IgD-negative memory B cell (primary cell): ENCODE results near the gene SCAI. TPM values are rescaled to one million over a fixed set of nuclear protein-coding genes. Genes with fewer than 3 reads are reported as not detected.
A peak's percentile ranks its signal among the peaks of the same experiment; 100 is the strongest.
"Not testable (repeated sequence)": the region's sequence is repeated elsewhere in the genome, so short reads cannot be mapped to it uniquely, and the experiment has no call there.

Experiments
- H3K27ac Mint-ChIP-seq, 3 donors: one replicate each; pipeline ENCODE4 v1.8.0; 2020 to 2022; ENCODE audit warnings: mild to moderate bottlenecking in 3 of 3, mixed read lengths in 3 of 3, moderate library complexity in 1 of 3
- H3K27me3 Mint-ChIP-seq: one replicate; pipeline ENCODE4 v1.8.0; 2021; ENCODE audit warnings: mixed read lengths
- H3K36me3 Mint-ChIP-seq: one replicate; pipeline ENCODE4 v1.8.0; 2020; ENCODE audit warnings: mild to moderate bottlenecking, mixed read lengths
- H3K4me1 Mint-ChIP-seq, 3 donors: one replicate each; pipeline ENCODE4 v1.8.0; 2020 to 2022; ENCODE audit warnings: mixed read lengths in 3 of 3, mild to moderate bottlenecking in 1 of 3
- H3K4me3 Mint-ChIP-seq, 4 donors: one replicate each; pipeline ENCODE4 v1.8.0; 2020 to 2022; ENCODE audit warnings: mild to moderate bottlenecking in 4 of 4, mixed read lengths in 4 of 4, moderate library complexity in 3 of 4
- H3K9me3 Mint-ChIP-seq, 3 donors: one replicate each; pipeline ENCODE4 v1.8.0; 2020 to 2021; ENCODE audit warnings: mixed read lengths in 3 of 3, mild to moderate bottlenecking in 1 of 3
- polyA plus RNA-seq: library from polyadenylated mRNA; unstranded; fragments of 300-500 nt; fragmentation: Illumina TruSeq; gene quantifications from one replicate; pipeline ENCODE4 v1.2.3, GENCODE V29; 2021

Gene SCAI
- polyA plus RNA-seq, 1 donor from 2014 or later: 4.9 TPM

DNA sequence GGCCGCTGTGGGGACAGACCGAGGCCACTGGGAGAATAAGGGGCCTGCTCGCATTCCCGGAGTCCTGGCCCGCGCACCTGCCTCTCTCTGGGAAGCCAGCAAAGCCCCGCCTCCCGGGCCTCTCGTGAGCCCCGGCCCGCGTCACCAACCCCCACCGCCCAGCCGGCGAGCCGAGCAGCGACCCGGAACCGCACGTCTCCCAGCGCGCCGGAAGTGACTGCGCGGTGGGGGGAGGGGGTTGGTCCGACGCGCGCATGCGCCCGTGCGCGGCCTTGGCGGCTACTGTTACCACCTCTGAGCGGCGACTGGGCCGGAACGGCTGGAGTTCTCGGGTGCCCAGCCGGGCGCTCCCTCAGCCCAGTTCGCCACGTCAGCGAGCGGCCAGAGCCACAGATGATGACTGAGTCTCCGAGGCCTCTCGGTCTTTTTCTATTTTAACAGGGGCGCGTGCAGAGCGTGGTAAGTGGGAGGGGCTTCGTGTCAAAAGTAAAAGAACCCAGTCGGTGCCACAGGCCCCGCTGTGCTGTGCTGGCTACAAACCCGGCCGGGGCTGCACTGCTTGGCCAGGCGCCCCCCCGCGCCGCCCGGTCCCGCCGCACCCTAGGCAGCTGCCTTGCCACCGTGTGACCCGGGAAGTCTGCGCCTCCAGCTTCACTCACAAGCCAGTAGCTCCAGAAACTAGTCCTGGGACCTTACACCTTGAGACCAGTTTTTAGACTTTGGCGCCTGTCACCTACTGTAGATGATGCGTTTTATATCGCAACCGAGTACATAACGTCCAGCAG, 202.2 kb downstream of the SCAI start, which contains the start of gene GOLGA1:
GOLGA1 (minus strand) TSS at position 190 of the 785 bp plus-strand sequence. CDS start 2,372 bp downstream, outside the sequence.
- H3K4me3 Mint-ChIP-seq: peak within 1 kb of the TSS; percentile 93 to 98 (median 96)
- H3K27ac Mint-ChIP-seq: peak within 1 kb of the TSS; percentile 95 to 99 (median 98)
- H3K9me3 Mint-ChIP-seq: no peaks in the 10 kb centered on the region
- H3K36me3 Mint-ChIP-seq: peaks cover 3% of the 10 kb centered on the region
- H3K4me1 Mint-ChIP-seq: peaks cover 15 to 26% (median 19%) of the 10 kb centered on the region in 3 donors
- no peaks in the 10 kb centered on the region for H3K27me3 Mint-ChIP-seq

DNA sequence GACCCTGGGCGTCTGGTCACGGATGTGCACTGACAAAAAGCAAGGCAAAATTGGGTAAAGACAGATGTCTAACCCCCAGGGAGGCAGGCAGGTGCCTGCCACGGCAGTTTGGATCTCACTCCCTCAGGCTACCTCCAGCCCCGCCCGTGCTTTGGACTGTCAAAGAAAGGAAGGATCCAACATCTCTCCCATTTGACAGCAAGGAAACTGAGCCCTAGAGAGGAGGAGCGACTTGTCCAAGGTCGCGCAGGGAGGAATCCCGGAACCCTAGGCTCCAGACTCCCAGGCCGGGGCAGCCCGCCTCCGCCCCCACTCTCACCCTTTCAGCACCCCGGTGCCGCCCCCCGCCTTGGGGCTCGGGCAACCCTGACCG, 202.8 kb downstream of the SCAI start:
- no peaks in the 10 kb centered on the region for H3K27me3 Mint-ChIP-seq
- no peaks in the 10 kb centered on the region for H3K9me3 Mint-ChIP-seq
- H3K27ac Mint-ChIP-seq: peak overlapping the region; percentile 95 to 99 (median 98)
- H3K4me3 Mint-ChIP-seq: peak overlapping the region; percentile 93 to 98 (median 96)
- H3K4me1 Mint-ChIP-seq: peaks cover 15 to 26% (median 19%) of the 10 kb centered on the region in 3 donors
- H3K36me3 Mint-ChIP-seq: peaks cover 3% of the 10 kb centered on the region

DNA sequence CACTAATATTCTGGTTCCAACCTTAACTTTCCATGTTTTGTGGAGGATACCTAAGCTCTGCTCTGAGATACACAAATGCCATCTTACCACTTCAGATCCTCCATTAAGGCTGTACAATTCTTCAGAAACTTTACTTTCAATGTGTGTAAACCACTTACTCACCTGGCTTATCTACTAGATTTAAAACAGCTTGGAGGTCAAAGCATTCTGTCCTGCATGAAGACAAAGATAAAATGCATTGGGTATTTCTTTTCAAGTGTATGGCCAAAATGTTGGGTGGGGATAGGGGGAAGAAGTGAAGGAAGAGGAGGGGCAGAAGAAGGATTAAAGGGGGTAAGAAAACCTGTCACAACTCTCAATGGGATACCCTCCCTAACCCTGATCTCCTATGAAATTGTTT, 203.4 kb downstream of the SCAI start:
- Mint-ChIP-seq H3K9me3 (no peaks in the 10 kb centered on the region), H3K4me3 (peak overlapping the region; percentile 93 to 98 (median 96)), H3K27me3 (no peaks in the 10 kb centered on the region), H3K27ac (peak overlapping the region; percentile 95 to 99 (median 98)), H3K4me1 (peaks cover 15 to 26% (median 20%) of the 10 kb centered on the region in 3 donors), H3K36me3 (peaks cover 3% of the 10 kb centered on the region)

DNA sequence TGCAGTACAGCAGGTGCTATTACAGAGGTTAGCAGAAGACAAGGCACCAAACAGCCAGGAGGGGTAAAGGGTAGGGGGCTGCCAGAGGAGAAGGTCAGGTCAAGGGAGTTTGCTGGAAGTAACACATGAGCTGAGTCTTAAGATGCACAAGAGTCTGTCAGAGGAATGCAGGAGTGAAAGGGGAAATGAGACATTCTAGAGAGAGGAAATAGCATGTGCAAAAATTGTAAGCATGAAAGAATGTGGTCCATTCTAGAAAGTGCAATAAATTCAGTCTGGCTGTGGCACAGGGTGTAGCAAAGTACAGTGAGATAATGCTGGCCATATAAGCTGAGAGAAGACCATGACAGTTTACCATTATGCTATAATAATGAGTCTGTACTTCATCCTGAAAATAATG, 209.0 kb downstream of the SCAI start:
- Mint-ChIP-seq H3K27me3 (no peaks in the 10 kb centered on the region), H3K36me3 (peaks cover 3% of the 10 kb centered on the region), H3K9me3 (no peaks in the 10 kb centered on the region), H3K4me3 (peak overlapping the region in 2 of 4 donors; percentile 40 to 67), H3K27ac (peak overlapping the region; percentile 4 to 50 (median 31)), H3K4me1 (peaks cover 16 to 21% (median 21%) of the 10 kb centered on the region in 3 donors)

DNA sequence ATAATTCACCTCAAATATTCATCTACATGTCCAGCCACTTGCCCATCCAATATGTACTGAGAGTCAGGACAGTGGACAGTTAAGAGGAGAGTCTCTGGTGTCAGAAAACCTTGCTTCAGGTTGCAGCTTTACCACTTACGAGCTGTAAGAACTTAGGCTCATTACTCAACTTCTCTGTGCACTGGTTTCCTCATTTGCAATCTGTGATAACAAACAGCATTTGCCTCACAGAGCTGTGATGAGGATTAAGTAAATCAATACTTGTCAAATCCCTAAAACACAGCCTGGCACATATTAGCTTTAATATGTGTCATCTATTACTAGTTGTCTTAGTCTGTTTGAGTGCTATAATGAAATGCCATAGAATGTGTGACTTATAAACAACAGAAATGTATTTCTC, 211.0 kb downstream of the SCAI start:
- Mint-ChIP-seq H3K4me3 (no peak overlapping the region), H3K27me3 (no peaks in the 10 kb centered on the region), H3K27ac (no peak overlapping the region), H3K4me1 (peaks cover 8 to 16% (median 12%) of the 10 kb centered on the region in 3 donors), H3K36me3 (peaks cover 2% of the 10 kb centered on the region), H3K9me3 (no peaks in the 10 kb centered on the region)

DNA sequence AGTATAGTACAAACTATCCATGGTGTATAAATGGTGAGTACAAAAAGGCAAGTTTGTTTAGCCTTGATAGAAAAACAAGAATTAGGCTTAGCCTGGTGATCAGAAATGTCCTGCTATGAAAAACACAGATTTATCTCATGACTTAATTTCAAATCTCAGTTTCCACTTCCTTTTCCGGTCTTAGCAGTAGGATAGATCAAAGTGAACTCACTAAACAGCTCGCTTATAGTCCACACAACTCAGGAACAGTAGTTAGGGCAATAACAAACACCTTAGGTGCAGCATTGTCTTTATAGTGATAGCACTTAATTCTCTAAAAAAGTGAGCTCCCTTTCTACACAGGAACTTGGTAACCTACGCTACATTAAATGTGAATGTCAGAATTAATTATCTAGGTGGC, 213.9 kb downstream of the SCAI start:
- peaks cover 2% of the 10 kb centered on the region for H3K36me3 Mint-ChIP-seq
- peak overlapping the region in 1 of 3 donors; percentile 78 for H3K27ac Mint-ChIP-seq
- no peaks in the 10 kb centered on the region for H3K9me3 Mint-ChIP-seq

DNA sequence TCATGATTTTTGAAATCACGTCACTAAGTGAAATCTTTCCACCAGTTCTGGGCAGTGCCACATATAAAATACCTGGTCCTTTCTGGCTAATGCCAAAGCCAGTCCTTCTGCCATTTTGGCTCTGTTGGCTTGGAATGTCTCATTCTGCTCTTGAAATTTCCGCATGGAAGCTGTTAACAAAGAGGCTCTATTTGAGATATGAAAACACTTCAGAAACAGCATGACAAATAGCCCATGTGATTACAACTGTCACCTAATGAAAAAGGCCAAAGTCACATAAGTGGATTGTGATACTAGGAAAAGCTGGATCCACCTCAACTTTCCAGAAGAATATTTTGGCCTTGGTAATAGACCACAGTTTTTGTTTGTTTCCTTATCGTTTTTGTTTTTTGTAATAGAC, 215.2 kb downstream of the SCAI start:
- Mint-ChIP-seq H3K9me3 (no peaks in the 10 kb centered on the region), H3K27ac (no peak overlapping the region), H3K36me3 (peaks cover 2% of the 10 kb centered on the region), H3K4me1 (no peaks in the 10 kb centered on the region), H3K27me3 (no peaks in the 10 kb centered on the region), H3K4me3 (no peak overlapping the region)

More for the DNA sequence above, 213.9 kb downstream of the SCAI start:
- no peak overlapping the region for H3K4me3 Mint-ChIP-seq
- peaks cover 6 to 11% (median 10%) of the 10 kb centered on the region in 3 donors for H3K4me1 Mint-ChIP-seq
- no peaks in the 10 kb centered on the region for H3K27me3 Mint-ChIP-seq

DNA sequence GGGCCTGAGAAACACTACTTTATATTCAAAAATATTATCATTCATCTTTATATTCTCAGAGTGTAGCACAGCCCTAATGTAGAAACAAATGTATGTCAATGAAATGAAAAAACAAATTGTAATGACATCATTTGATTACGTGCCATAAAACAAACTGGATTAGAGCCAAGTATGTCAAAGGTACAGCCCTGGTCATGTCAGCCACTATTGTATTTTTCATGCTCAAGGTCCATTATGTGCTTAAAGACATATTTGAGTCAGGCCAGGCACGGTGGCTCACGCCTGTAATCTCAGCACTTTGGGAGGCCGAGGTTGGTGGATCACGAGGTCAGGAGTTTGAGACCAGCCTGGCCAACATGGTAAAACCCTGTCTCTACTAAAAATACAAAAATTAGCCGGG, 222.9 kb downstream of the SCAI start:
- H3K4me1 Mint-ChIP-seq, H3K4me3 Mint-ChIP-seq, H3K9me3 Mint-ChIP-seq, H3K36me3 Mint-ChIP-seq, H3K27me3 Mint-ChIP-seq, H3K27ac Mint-ChIP-seq: not testable (repeated sequence)

DNA sequence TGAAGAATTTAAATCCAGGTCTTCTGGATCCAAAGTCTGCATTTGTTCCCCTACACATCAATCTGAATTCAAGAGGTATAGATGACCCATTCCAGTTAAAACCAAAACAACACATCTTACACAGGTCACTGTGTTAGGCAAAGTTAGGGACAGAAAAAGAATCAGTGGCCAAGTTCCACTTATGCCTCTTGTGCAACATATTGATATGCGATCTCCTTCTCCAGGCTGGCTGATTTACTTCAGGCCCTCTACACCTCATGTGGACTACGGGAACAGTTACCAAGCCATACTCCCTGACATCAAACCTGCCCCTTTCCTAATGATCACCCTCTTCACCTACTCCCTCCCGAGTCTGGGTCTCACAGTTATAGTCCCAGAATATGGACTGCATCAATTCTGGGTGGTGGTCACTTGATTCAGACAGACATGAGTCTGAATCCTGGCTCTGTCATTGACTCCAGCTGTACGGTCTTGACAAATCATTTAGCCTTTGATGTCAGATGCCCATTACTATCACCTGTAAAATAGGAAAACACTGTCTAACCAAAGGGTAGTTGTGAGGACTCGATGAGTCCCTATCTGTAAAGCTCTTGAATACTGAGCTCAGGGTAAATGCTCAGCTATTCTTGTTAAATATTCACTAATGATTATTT, 228.4 kb downstream of the SCAI start:
- no peaks in the 10 kb centered on the region for H3K27me3 Mint-ChIP-seq
- H3K9me3 Mint-ChIP-seq: no peaks in the 10 kb centered on the region
- peaks cover 0 to 5% (median 0%) of the 10 kb centered on the region in 3 donors for H3K4me1 Mint-ChIP-seq
- H3K4me3 Mint-ChIP-seq: no peak overlapping the region
- peak overlapping the region in 1 of 3 donors; percentile 12 for H3K27ac Mint-ChIP-seq
- H3K36me3 Mint-ChIP-seq: peaks cover 13% of the 10 kb centered on the region

DNA sequence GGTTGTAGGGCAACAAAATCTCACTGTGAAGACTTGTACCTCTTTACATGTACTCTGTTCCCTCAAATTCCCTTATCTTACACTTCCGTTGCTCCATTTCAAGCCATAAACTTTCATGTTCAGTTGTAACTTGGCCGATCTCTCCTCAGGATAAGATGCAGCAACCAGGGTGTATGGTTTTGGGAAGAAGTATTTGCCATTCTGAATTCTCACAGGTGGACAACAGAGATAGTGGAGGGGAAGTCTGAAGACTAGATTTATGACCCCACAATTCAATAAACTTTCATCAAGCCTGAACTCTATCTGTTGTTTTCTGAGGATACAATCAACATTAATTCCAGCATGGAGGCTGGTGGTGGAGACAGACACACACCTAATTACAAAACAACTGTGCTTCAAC, 229.9 kb downstream of the SCAI start:
- no peaks in the 10 kb centered on the region for H3K27me3 Mint-ChIP-seq
- H3K4me1 Mint-ChIP-seq: peaks cover 0 to 5% (median 0%) of the 10 kb centered on the region in 3 donors
- no peak overlapping the region for H3K4me3 Mint-ChIP-seq
- no peaks in the 10 kb centered on the region for H3K9me3 Mint-ChIP-seq
- H3K27ac Mint-ChIP-seq: peak overlapping the region in 2 of 3 donors; percentile 65 to 84
- peaks cover 15% of the 10 kb centered on the region for H3K36me3 Mint-ChIP-seq

DNA sequence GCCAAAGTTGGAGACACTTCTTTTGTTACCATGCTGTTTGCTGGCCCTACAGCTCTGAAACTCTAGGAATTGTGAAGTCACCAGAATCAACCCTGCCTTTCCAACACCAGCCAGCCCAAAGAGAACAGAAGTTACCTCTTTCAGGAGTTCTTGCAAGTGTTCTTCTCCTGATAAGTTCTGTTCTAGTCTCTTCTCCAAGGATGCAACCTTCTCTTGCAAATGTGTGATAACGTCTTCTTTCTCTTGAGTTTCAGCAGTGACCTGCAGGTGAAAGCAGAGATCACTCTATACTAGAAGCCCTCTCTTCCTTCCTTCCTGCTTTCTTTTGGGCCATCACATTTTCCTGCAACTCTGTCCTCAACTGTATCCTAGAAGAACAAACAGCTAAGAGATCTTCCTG, 231.6 kb downstream of the SCAI start:
- Mint-ChIP-seq H3K27ac (peak overlapping the region in 1 of 3 donors; percentile 54), H3K27me3 (no peaks in the 10 kb centered on the region), H3K36me3 (peaks cover 15% of the 10 kb centered on the region), H3K9me3 (no peaks in the 10 kb centered on the region), H3K4me3 (no peak overlapping the region), H3K4me1 (peaks cover 0 to 5% (median 0%) of the 10 kb centered on the region in 3 donors)

DNA sequence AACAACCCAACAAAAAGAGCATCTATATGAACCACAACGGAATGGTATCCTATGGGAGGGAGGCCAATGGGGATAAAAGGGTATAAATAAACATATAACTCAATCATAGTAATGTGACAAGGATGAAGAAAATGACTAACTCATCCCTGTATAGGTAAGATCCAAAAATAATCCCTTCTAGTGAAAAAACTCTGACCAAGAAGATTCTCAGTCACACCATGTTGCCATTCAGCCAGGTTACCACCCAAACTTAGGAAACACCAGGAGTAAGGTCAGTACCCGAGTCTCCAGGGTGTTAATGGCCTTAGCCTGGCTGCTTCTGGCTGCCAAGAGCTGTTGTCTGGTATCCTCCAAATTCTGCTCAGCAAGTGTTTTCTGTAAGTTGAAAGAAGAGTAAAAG, 235.2 kb downstream of the SCAI start:
- no peak overlapping the region for H3K4me3 Mint-ChIP-seq
- H3K9me3 Mint-ChIP-seq: no peaks in the 10 kb centered on the region
- peaks cover 0 to 2% (median 0%) of the 10 kb centered on the region in 3 donors for H3K4me1 Mint-ChIP-seq
- no peak overlapping the region for H3K27ac Mint-ChIP-seq
- H3K36me3 Mint-ChIP-seq: peaks cover 13% of the 10 kb centered on the region
- H3K27me3 Mint-ChIP-seq: no peaks in the 10 kb centered on the region

DNA sequence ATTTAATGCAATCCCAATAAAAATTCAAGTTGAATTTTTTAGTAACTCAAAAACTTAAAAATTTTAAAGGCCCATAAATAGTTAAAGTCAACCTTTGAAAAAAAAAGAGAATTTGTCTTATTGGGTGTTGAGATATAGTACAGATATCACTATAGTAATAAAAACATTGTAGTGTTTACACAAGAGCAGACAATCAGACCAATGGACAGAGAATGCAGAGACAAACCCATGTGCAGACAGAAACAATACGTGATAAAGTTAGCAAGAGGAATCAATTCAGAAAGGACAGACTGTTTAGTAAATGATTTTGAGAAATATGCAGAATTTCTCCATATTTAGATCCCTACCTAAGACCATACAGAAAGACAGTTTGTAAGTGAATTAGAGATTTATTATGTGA, 236.4 kb downstream of the SCAI start:
- Mint-ChIP-seq H3K4me1 (peaks cover 0 to 1% (median 0%) of the 10 kb centered on the region in 3 donors), H3K27me3 (no peaks in the 10 kb centered on the region), H3K36me3 (peaks cover 9% of the 10 kb centered on the region), H3K27ac (no peak overlapping the region), H3K9me3 (no peaks in the 10 kb centered on the region), H3K4me3 (no peak overlapping the region)

DNA sequence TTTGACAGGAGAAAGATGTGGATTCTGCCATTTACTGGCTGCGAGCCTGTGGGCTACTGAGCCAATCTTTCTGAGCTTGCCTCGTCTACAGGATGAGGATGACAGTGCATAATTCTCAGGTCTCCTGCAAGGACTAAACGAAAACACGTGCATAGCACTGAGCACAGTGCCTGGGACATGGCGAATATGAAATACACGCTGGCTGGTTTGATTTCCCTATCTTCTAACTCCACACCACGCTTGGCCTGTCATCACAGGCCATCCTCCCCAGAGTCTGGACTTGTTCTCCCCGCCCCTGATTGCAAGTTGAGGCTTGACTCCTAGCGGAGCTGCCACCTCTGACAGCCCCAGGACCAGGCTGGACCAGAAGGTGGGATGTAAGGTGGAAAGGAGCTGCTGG, 243.5 kb downstream of the SCAI start:
- Mint-ChIP-seq H3K27me3 (no peaks in the 10 kb centered on the region), H3K4me1 (no peaks in the 10 kb centered on the region), H3K36me3 (peaks cover 7% of the 10 kb centered on the region), H3K4me3 (no peak overlapping the region), H3K9me3 (no peaks in the 10 kb centered on the region), H3K27ac (no peak overlapping the region)

DNA sequence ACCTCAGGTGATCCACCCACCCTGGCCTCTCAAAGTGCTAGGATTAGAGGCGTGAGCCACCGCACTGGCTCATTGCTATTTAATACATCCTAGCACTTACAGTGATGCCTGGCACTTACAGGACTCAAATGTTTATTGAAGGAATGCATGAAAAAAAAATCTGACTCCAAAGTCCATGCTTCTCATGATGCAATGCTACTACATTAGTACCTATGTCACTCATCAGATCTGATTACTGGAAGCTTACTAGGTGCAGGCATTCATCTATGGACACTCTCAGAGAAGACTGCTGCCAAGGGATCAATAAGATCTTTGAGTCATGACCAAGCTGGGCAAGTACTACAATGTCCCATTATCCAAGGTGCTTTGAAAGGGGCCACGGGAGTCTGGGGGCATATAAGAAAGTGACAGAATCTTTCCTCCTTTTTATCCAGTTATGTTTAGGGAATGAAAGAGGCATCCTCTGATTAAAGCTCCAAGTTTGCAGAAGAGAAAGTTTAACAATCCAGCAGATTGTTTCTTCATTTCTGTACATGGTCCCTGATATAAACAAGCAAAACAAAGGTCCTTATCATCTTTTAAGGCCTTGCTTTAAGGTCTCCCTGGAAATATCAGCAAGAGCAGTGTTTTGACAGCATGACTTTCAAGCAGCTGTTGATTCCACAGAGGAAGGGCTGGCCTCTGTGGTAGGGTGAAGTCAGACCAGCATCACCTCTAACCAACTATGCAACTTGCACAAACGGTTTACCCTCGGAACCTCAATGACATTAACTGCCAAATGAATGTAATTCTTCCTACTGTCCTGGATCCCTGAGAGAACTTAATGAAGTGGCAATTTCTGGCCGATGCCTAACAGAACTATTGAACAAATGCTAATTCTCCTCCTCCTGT, 245.5 kb downstream of the SCAI start:
- Mint-ChIP-seq H3K27me3 (no peaks in the 10 kb centered on the region), H3K4me1 (peaks cover 0 to 4% (median 0%) of the 10 kb centered on the region in 3 donors), H3K4me3 (no peak overlapping the region), H3K9me3 (no peaks in the 10 kb centered on the region), H3K27ac (no peak overlapping the region), H3K36me3 (peaks cover 7% of the 10 kb centered on the region)
